HFFc6 (cell line): ENCODE data around the gene BSCL2. TPM values are rescaled to one million over a fixed set of nuclear protein-coding genes. Genes with fewer than 3 reads are reported as not detected.
A peak's percentile ranks its signal among the peaks of the same experiment; 100 is the strongest.

Experiments used
- DNase-seq: peaks from one replicate; pipeline ENCODE4 v3.0.0-alpha.2; 2018
- H3K27ac Mint-ChIP-seq: 2 replicates; pipeline ENCODE4 v1.8.0; 2020; ENCODE audit warnings: mild to moderate bottlenecking, mixed read lengths
- H3K27me3 Mint-ChIP-seq: 2 replicates; pipeline ENCODE4 v1.8.0; 2021; ENCODE audit warnings: mild to moderate bottlenecking, moderate library complexity, mixed read lengths; ENCODE audit not compliant: insufficient read depth
- H3K36me3 Mint-ChIP-seq: 2 replicates; pipeline ENCODE4 v1.8.0; 2021; ENCODE audit warnings: low read depth, mixed read lengths
- H3K4me1 Mint-ChIP-seq: 2 replicates; pipeline ENCODE4 v1.8.0; 2020; ENCODE audit warnings: low read depth, mixed read lengths
- H3K4me3 Mint-ChIP-seq: 2 replicates; pipeline ENCODE4 v1.8.0; 2020; ENCODE audit warnings: mild to moderate bottlenecking, moderate library complexity, mixed read lengths
- H3K9me3 Mint-ChIP-seq: 2 replicates; pipeline ENCODE4 v1.8.0; 2020; ENCODE audit warnings: mild to moderate bottlenecking, mixed read lengths
- long read RNA-seq: library from polyadenylated mRNA; unstranded; transcript quantifications from one replicate; pipeline ENCODE4 v2.0.0, GENCODE V29; 2019
- total RNA-seq, 6 experiments: library from RNA; stranded (reverse); fragmentation: NEBNext Ultra II Directional; extraction: Animal tissue kit (Norgen Biotek cat#: 25700); gene quantifications; 2 replicates in 1 of 6; 3 replicates in 5 of 6; pipeline ENCODE4 v1.2.3, GENCODE V29; 2021
- TF ChIP-seq, protein P1 (sequence below): fragments of 200-600 bp; sonication (generic); IDR thresholded peaks from 2 replicates; pipeline ENCODE4 v1.5.0; 2021; ENCODE audit warnings: antibody characterized with exemption, mild to moderate bottlenecking

BSCL2 gene
- 10 to 100 TPM; 50.7 to 67.4 (median 56.8) TPM for total RNA-seq
- long read RNA-seq, transcript BSCL2-210 (11 exons, 1,440 nt): minor isoform, 11 of 117 reads
- long read RNA-seq, transcript BSCL2-207 (11 exons, 1,516 nt): major isoform, 67 of 117 reads
- long read RNA-seq, transcript BSCL2-205 (11 exons, 1,693 nt): minor isoform, 8 of 117 reads
- long read RNA-seq, partial matches to known transcripts: 2 of 117 reads
- long read RNA-seq, other reads (novel, unspliced or antisense): 28 of 117 reads

DNA sequence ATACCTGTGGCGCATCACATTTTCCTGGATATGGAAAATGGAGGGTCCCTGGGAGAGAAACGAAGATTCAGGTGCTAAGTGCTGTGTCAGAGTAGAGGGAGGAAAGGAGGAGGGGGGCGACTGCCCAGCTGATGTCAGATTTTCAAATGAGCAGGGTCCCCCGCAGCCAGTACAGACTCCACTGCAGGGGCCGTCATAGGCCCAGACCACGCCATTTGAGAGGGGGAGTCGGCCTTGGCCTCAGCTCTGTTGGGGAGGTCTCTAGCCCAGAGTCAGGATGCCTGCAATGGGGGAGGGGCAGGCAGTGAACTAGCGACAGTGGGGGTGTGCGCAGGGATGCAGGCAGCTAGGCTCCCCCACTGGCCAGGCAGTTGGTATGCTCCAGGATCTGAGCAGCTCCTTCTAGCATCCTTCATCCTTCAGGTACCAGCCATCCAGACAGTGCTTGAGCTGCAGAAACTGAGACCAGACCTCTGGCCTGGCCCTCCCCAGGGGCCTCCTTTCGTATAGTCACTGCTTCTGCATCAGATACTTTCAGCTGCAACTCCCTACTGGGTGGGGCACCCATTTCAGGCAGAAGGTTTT lies at the start of gene BSCL2, which contains the start of gene GNG3:
TSS of gene BSCL2 (minus strand) at position 148 of the 585 bp plus-strand sequence. CDS start 229 bp downstream, outside the sequence.
TSS of gene GNG3 (plus strand) at position 400 of the 585 bp plus-strand sequence. CDS start 620 bp downstream, outside the sequence.
- H3K4me1 Mint-ChIP-seq: peaks cover 39% of the 10 kb centered on the region
- H3K36me3 Mint-ChIP-seq: peaks cover 29% of the 10 kb centered on the region
- TF ChIP-seq, protein P1, sequence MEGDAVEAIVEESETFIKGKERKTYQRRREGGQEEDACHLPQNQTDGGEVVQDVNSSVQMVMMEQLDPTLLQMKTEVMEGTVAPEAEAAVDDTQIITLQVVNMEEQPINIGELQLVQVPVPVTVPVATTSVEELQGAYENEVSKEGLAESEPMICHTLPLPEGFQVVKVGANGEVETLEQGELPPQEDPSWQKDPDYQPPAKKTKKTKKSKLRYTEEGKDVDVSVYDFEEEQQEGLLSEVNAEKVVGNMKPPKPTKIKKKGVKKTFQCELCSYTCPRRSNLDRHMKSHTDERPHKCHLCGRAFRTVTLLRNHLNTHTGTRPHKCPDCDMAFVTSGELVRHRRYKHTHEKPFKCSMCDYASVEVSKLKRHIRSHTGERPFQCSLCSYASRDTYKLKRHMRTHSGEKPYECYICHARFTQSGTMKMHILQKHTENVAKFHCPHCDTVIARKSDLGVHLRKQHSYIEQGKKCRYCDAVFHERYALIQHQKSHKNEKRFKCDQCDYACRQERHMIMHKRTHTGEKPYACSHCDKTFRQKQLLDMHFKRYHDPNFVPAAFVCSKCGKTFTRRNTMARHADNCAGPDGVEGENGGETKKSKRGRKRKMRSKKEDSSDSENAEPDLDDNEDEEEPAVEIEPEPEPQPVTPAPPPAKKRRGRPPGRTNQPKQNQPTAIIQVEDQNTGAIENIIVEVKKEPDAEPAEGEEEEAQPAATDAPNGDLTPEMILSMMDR: no peak
- H3K9me3 Mint-ChIP-seq: no peaks in the 10 kb centered on the region
- H3K27me3 Mint-ChIP-seq: peaks cover 5% of the 10 kb centered on the region
- H3K4me3 Mint-ChIP-seq: peak within 1 kb of the TSS; percentile 94
- no peak for DNase-seq
- peak within 1 kb of the TSS; percentile 95 for H3K27ac Mint-ChIP-seq

DNA sequence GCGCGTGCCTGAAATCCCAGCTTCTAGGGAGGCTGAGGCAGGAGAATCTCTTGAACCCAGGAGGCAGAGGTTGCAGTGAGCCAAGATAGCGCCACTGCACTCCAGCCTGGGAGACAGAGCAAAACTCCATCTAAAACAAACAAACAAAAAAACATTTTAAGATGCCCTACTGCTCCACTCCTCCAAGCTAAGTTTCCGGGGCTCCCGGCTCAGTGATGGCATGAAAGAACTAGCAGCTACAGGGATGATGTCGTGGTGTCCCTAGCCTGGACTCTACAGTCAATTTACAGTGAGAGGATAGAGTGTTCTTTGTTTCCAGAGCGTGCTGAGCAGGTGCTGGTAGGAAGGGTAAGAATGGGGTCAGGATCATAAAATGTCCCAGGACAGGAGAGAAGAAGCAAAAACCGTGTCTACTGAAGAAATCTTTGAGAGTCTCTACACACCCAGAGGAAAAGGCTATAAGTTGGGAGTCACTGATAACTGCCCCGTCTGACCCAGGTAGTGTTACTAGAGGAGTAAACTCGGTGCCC lies 47.9 kb upstream of the BSCL2 start:
- TF ChIP-seq, protein P1: no peak
- peaks cover 4% of the 10 kb centered on the region; the same call in 1 of the 2 replicates for H3K36me3 Mint-ChIP-seq
- DNase-seq: no peak
- H3K27me3 Mint-ChIP-seq: peaks cover 6% of the 10 kb centered on the region
- H3K27ac Mint-ChIP-seq: no peak overlapping the region; the same call in 1 of the 2 replicates
- H3K9me3 Mint-ChIP-seq: no peaks in the 10 kb centered on the region
- no peak overlapping the region for H3K4me3 Mint-ChIP-seq
- peaks cover 5% of the 10 kb centered on the region; the same call in 1 of the 2 replicates for H3K4me1 Mint-ChIP-seq

DNA sequence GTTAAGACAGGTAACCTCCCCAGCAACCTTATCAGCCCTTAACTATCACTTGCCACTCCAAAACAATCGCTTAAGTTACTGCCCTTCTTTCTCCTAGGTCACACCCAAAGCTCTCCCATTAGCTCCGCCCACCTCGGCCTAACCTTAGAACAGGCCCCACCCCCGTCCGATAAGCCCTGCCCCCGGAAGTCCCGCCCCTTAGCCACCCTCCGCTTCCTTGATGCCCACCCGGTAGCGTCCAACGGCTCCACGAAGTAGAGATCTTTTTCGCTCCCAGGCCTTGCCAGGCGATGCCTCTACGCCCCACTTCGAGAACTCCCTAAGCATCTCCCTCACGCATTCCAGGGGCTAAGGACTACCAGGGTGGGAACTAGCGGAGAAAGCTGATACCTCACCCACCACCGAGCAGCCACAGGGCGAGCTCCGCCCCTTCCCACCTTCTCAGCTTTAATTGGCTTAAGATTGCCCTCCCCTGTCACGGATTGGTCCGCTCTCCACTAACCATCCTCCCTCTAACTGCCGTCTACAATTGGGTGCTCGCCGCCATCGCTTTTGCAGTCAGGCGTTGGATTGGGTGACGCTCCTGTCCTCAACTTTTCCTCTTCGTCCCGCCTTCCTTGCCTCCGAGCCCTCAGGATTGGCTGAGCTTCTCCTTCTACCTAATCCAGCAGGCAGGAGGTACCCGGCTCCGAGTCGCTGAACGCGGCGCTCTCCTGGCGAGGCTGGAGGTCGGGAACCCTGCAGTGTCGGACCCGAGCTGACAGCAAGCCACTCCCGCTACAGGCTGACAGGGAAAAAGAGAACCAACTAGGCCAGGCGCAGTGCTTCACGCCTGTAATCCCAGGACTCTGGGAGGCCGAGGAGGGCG lies 46.7 kb upstream of the BSCL2 start, which contains the start of gene ZBTB3:
TSS of gene ZBTB3 (minus strand) at position 425 of the 868 bp plus-strand sequence. CDS start 496 bp downstream, outside the sequence.
- TF ChIP-seq, protein P1: no peak
- peak within 1 kb of the TSS; percentile 98 for H3K27ac Mint-ChIP-seq
- H3K27me3 Mint-ChIP-seq: peaks cover 6% of the 10 kb centered on the region
- peaks cover 8% of the 10 kb centered on the region; the same call in 1 of the 2 replicates for H3K36me3 Mint-ChIP-seq
- H3K4me3 Mint-ChIP-seq: peak within 1 kb of the TSS; percentile 99
- H3K9me3 Mint-ChIP-seq: no peaks in the 10 kb centered on the region
- peaks cover 5% of the 10 kb centered on the region; the same call in 1 of the 2 replicates for H3K4me1 Mint-ChIP-seq
- DNase-seq: peak; percentile 99

DNA sequence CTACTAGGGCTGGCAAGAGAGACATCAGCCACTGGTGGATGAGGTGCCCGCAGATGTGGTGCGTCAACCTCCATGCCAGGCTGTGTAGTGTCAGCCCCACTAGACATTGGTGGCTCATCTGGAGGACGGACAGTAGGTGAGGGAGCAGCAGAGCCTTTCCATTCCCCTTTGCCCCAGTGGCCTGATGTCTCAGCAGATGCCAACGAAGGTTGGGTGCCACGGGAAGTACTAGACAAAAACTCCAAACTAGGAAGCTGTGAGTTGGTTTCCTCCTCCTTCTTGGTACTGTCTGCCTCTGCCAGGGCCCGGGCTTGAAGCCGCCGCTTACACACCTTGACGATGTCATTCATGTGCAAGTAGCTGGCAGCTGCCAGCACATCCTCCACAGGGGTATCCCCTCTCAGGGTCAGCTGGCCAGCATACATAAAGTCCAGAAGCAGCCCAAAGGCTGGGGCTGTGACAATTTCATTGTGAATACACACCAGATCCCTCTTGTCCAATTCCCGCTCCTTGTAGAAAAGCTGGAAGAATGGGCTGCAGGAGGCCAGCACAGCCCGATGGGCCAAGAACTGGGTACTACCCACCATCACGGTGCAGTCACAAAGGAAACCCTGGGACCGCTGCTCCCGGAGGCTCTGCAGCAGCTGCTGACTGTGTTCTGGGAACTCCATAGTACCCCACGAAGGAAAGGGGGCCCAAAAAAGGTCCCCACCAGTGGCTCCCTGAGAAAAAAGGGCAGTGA lies 45.9 kb upstream of the BSCL2 start:
- no peak for DNase-seq
- Mint-ChIP-seq H3K27me3 (peaks cover 6% of the 10 kb centered on the region), H3K4me3 (peak overlapping the region; percentile 99), H3K27ac (peak overlapping the region; percentile 98; the same call in 1 of the 2 replicates), H3K36me3 (peaks cover 10% of the 10 kb centered on the region; the same call in 1 of the 2 replicates), H3K9me3 (no peaks in the 10 kb centered on the region), H3K4me1 (peaks cover 5% of the 10 kb centered on the region; the same call in 1 of the 2 replicates)
- TF ChIP-seq, protein P1: no peak
